WTC11 (cell line): Measurements from ENCODE around the gene PDK3. TPM values are rescaled to one million over a fixed set of nuclear protein-coding genes. Genes with fewer than 3 reads are reported as not detected.
A peak's percentile ranks its signal among the peaks of the same experiment; 100 is the strongest.

Source experiments
- ATAC-seq: fragments of 200-7000 bp; cut with Tn5 transposase; 2 replicates; pipeline ENCODE4 v1.10.0; 2021; ENCODE audit warnings: mild to moderate bottlenecking, moderate library complexity
- CTCF ChIA-PET: fragments of 300-600 bp; sonication (Branson Sonifier 250); formaldehyde crosslinking; loops from one replicate; lab custom pipeline; 2021; ENCODE audit warnings: antibody characterized with exemption; lab: Charles Lee
- POLR2A ChIA-PET: fragments of 350-600 bp; sonication (Branson Sonifier 250); formaldehyde crosslinking; loops from one replicate; lab custom pipeline; 2021; ENCODE audit warnings: antibody characterized with exemption; lab: Charles Lee
- DNase-seq: peaks from one replicate; pipeline ENCODE4 v3.0.0; 2021; ENCODE audit warnings: low spot score
- H3K27ac Mint-ChIP-seq: 2 replicates; pipeline ENCODE4 v1.8.0; 2021; ENCODE audit warnings: mixed read lengths
- H3K27me3 Mint-ChIP-seq: 2 replicates; pipeline ENCODE4 v1.8.0; 2021; ENCODE audit warnings: low read depth, mild to moderate bottlenecking, moderate library complexity, mixed read lengths
- H3K36me3 Mint-ChIP-seq: 2 replicates; pipeline ENCODE4 v1.8.0; 2021; ENCODE audit warnings: mixed read lengths
- H3K4me1 Mint-ChIP-seq: 2 replicates; pipeline ENCODE4 v1.8.0; 2022; ENCODE audit warnings: mixed read lengths
- H3K4me3 Mint-ChIP-seq: 2 replicates; pipeline ENCODE4 v1.8.0; 2021; ENCODE audit warnings: mild to moderate bottlenecking, moderate library complexity, mixed read lengths
- H3K9me3 Mint-ChIP-seq: 2 replicates; pipeline ENCODE4 v1.8.0; 2021; ENCODE audit warnings: mixed read lengths
- ATF1 ChIP-seq: sonication (generic); formaldehyde crosslinking; IDR thresholded peaks from 2 replicates; pipeline ENCODE4 v1.8.1; 2023; ENCODE audit warnings: mild to moderate bottlenecking, moderate library complexity, missing genetic modification reagents
- NFATC4 ChIP-seq: fragments of 250-450 bp; sonication (Bioruptor Pico); IDR thresholded peaks from 2 replicates; pipeline ENCODE4 v1.9.0; 2021; ENCODE audit warnings: mild to moderate bottlenecking
- PRRX2 ChIP-seq: fragments of 250-450 bp; sonication (Bioruptor Pico); IDR thresholded peaks from 2 replicates; pipeline ENCODE4 v1.8.0; 2021; ENCODE audit warnings: mild to moderate bottlenecking
- RELA ChIP-seq: sonication (generic); formaldehyde crosslinking; IDR thresholded peaks from 2 replicates; pipeline ENCODE4 v1.8.1; 2022; ENCODE audit warnings: missing genetic modification reagents, mild to moderate bottlenecking, borderline replicate concordance
- RORB ChIP-seq: fragments of 250-450 bp; sonication (Bioruptor Pico); IDR thresholded peaks from 2 replicates; pipeline ENCODE4 v1.9.0; 2021; ENCODE audit warnings: mild to moderate bottlenecking
- SMAD4 ChIP-seq: sonication (generic); formaldehyde crosslinking; IDR thresholded peaks from 2 replicates; pipeline ENCODE4 v1.8.0; 2022; ENCODE audit warnings: mild to moderate bottlenecking, missing genetic modification reagents
- SOX15 ChIP-seq: fragments of 250-450 bp; sonication (Bioruptor Pico); IDR thresholded peaks from 2 replicates; pipeline ENCODE4 v1.9.0; 2021; ENCODE audit warnings: mild to moderate bottlenecking
- TEAD4 ChIP-seq: sonication (generic); formaldehyde crosslinking; IDR thresholded peaks from 2 replicates; pipeline ENCODE4 v1.8.0; 2022; ENCODE audit warnings: mild to moderate bottlenecking, missing genetic modification reagents
- ZNF121 ChIP-seq: sonication (generic); formaldehyde crosslinking; IDR thresholded peaks from 2 replicates; pipeline ENCODE4 v1.8.0; 2023; ENCODE audit warnings: missing genetic modification reagents
- ZNF138 ChIP-seq: sonication (generic); formaldehyde crosslinking; conservative IDR thresholded peaks from 2 replicates; pipeline ENCODE4 v1.8.1; 2022; ENCODE audit warnings: mild to moderate bottlenecking, moderate library complexity, missing genetic modification reagents
- ZNF263 ChIP-seq: sonication (generic); formaldehyde crosslinking; IDR thresholded peaks from 2 replicates; pipeline ENCODE4 v1.8.1; 2022; ENCODE audit warnings: low read depth, mild to moderate bottlenecking, moderate library complexity, missing genetic modification reagents
- ZNF317 ChIP-seq: sonication (generic); formaldehyde crosslinking; IDR thresholded peaks from 2 replicates; pipeline ENCODE4 v1.8.1; 2023; ENCODE audit warnings: low read depth, mild to moderate bottlenecking, moderate library complexity, missing genetic modification reagents, borderline replicate concordance
- ZNF671 ChIP-seq: fragments of 250-450 bp; sonication (Bioruptor Pico); IDR thresholded peaks from 2 replicates; pipeline ENCODE4 v1.8.0; 2021; ENCODE audit warnings: mild to moderate bottlenecking
- total RNA-seq: library from RNA; stranded (reverse); gene quantifications from 3 replicates; pipeline ENCODE4 v1.2.3, GENCODE V29; 2021
- TF ChIP-seq, protein P1 (sequence below): fragments of 250-450 bp; sonication (Bioruptor Pico); IDR thresholded peaks from 2 replicates; pipeline ENCODE4 v1.9.0; 2021; ENCODE audit warnings: mild to moderate bottlenecking, borderline replicate concordance
- TF ChIP-seq, protein P2 (sequence below): fragments of 250-450 bp; sonication (Bioruptor Pico); IDR thresholded peaks from 2 replicates; pipeline ENCODE4 v1.9.0; 2021; ENCODE audit warnings: mild to moderate bottlenecking
- TF ChIP-seq, protein P3 (sequence below): sonication (generic); formaldehyde crosslinking; IDR thresholded peaks from 2 replicates; pipeline ENCODE4 v1.8.1; 2023; ENCODE audit warnings: mild to moderate bottlenecking, missing genetic modification reagents, moderate library complexity
- TF ChIP-seq, protein P4 (sequence below): sonication (generic); formaldehyde crosslinking; IDR thresholded peaks from 2 replicates; pipeline ENCODE4 v1.8.1; 2022; ENCODE audit warnings: mild to moderate bottlenecking, moderate library complexity, missing genetic modification reagents
- TF ChIP-seq, protein P5 (sequence below): fragments of 250-450 bp; sonication (Bioruptor Pico); IDR thresholded peaks from 2 replicates; pipeline ENCODE4 v1.9.0; 2021; ENCODE audit warnings: mild to moderate bottlenecking
- TF ChIP-seq, protein P6 (sequence below): sonication (generic); formaldehyde crosslinking; conservative IDR thresholded peaks from 2 replicates; pipeline ENCODE4 v1.8.1; 2023; ENCODE audit warnings: mild to moderate bottlenecking, low read depth, missing genetic modification reagents, moderate library complexity

PDK3 gene
- total RNA-seq, 1 experiment from 2014 or later = 34.4 TPM

DNA sequence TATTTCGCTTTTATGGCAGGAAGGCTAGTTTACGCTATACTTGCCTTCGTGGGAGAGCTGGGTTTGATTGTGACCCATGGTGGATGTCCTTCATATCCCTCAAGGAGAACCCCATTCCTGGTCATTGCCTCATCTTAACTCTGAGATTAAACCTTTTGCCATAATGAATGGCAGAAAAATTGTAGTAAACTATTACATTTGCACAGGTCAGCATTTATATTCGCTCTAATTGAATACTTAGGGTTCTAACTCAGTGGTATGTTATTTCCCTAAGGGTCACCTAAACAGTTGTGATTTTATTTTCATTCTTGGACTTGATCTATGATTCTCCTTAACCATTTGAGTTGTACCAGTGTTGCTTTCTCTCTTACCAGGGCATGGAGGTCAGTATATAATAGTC, 13.4 kb downstream of the PDK3 start:
- no peak for ATAC-seq
- H3K36me3 Mint-ChIP-seq = peaks cover 3% of the 10 kb centered on the region; the same call in 1 of the 2 replicates
- peaks cover 13% of the 10 kb centered on the region for H3K9me3 Mint-ChIP-seq
- peaks cover 50% of the 10 kb centered on the region for H3K4me1 Mint-ChIP-seq
- H3K27ac Mint-ChIP-seq = no peak overlapping the region; the same call in 1 of the 2 replicates
- no peak overlapping the region for H3K4me3 Mint-ChIP-seq
- ChIA-PET CTCF (interaction anchor here (1.3 to 1.4 kb wide), 2 partner anchors 82 to 107 kb away, joined by 3 to 5 read pairs; no protein-coding TSS in a partner anchor), POLR2A (no interaction called here)
- DNase-seq = no peak
- TF ChIP-seq, protein P1, sequence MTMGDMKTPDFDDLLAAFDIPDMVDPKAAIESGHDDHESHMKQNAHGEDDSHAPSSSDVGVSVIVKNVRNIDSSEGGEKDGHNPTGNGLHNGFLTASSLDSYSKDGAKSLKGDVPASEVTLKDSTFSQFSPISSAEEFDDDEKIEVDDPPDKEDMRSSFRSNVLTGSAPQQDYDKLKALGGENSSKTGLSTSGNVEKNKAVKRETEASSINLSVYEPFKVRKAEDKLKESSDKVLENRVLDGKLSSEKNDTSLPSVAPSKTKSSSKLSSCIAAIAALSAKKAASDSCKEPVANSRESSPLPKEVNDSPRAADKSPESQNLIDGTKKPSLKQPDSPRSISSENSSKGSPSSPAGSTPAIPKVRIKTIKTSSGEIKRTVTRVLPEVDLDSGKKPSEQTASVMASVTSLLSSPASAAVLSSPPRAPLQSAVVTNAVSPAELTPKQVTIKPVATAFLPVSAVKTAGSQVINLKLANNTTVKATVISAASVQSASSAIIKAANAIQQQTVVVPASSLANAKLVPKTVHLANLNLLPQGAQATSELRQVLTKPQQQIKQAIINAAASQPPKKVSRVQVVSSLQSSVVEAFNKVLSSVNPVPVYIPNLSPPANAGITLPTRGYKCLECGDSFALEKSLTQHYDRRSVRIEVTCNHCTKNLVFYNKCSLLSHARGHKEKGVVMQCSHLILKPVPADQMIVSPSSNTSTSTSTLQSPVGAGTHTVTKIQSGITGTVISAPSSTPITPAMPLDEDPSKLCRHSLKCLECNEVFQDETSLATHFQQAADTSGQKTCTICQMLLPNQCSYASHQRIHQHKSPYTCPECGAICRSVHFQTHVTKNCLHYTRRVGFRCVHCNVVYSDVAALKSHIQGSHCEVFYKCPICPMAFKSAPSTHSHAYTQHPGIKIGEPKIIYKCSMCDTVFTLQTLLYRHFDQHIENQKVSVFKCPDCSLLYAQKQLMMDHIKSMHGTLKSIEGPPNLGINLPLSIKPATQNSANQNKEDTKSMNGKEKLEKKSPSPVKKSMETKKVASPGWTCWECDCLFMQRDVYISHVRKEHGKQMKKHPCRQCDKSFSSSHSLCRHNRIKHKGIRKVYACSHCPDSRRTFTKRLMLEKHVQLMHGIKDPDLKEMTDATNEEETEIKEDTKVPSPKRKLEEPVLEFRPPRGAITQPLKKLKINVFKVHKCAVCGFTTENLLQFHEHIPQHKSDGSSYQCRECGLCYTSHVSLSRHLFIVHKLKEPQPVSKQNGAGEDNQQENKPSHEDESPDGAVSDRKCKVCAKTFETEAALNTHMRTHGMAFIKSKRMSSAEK (CRISPR knock-in tag) = no peak
- TF ChIP-seq, protein P2, sequence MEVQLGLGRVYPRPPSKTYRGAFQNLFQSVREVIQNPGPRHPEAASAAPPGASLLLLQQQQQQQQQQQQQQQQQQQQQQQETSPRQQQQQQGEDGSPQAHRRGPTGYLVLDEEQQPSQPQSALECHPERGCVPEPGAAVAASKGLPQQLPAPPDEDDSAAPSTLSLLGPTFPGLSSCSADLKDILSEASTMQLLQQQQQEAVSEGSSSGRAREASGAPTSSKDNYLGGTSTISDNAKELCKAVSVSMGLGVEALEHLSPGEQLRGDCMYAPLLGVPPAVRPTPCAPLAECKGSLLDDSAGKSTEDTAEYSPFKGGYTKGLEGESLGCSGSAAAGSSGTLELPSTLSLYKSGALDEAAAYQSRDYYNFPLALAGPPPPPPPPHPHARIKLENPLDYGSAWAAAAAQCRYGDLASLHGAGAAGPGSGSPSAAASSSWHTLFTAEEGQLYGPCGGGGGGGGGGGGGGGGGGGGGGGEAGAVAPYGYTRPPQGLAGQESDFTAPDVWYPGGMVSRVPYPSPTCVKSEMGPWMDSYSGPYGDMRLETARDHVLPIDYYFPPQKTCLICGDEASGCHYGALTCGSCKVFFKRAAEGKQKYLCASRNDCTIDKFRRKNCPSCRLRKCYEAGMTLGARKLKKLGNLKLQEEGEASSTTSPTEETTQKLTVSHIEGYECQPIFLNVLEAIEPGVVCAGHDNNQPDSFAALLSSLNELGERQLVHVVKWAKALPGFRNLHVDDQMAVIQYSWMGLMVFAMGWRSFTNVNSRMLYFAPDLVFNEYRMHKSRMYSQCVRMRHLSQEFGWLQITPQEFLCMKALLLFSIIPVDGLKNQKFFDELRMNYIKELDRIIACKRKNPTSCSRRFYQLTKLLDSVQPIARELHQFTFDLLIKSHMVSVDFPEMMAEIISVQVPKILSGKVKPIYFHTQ = no peak
- TF ChIP-seq ZNF121 (CRISPR knock-in tag) (no peak), NFATC4 (no peak), PRRX2 (CRISPR knock-in tag) (no peak), RORB (CRISPR knock-in tag) (no peak), ZNF671 (CRISPR knock-in tag) (no peak)
- TF ChIP-seq, protein P3, sequence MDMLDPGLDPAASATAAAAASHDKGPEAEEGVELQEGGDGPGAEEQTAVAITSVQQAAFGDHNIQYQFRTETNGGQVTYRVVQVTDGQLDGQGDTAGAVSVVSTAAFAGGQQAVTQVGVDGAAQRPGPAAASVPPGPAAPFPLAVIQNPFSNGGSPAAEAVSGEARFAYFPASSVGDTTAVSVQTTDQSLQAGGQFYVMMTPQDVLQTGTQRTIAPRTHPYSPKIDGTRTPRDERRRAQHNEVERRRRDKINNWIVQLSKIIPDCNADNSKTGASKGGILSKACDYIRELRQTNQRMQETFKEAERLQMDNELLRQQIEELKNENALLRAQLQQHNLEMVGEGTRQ (CRISPR knock-in tag) = no peak
- no peaks in the 10 kb centered on the region for H3K27me3 Mint-ChIP-seq

DNA sequence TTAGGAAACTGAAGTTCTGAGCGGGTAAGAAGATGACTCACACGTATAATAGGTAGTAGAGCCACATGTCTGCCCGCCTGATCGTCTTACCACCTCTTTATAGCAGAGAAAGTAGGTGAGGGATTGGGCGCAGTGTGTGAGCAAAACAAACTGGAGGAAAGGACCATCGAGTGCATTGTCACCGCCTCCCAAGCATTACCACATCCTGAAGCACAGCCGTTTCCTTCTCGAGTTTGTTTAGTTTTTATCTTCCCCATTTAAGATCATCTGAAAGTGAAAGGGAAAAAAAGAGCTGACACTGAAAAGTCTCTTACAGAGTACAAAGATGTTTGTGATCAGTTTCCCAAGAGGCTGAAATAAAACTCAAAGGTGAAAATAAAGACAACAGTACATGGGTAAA, 14.8 kb downstream of the PDK3 start:
- no peak overlapping the region for H3K4me3 Mint-ChIP-seq
- H3K27me3 Mint-ChIP-seq = no peaks in the 10 kb centered on the region
- TF ChIP-seq SMAD4 (no peak), TEAD4 (CRISPR knock-in tag) (no peak), ATF1 (CRISPR knock-in tag) (no peak), SOX15 (CRISPR knock-in tag) (no peak)
- TF ChIP-seq, protein P4, sequence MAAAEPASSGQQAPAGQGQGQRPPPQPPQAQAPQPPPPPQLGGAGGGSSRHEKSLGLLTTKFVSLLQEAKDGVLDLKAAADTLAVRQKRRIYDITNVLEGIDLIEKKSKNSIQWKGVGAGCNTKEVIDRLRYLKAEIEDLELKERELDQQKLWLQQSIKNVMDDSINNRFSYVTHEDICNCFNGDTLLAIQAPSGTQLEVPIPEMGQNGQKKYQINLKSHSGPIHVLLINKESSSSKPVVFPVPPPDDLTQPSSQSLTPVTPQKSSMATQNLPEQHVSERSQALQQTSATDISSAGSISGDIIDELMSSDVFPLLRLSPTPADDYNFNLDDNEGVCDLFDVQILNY (CRISPR knock-in tag) = no peak
- no peak overlapping the region; the same call in 1 of the 2 replicates for H3K27ac Mint-ChIP-seq
- POLR2A ChIA-PET = no interaction called here
- CTCF ChIA-PET = no interaction called here
- H3K36me3 Mint-ChIP-seq = peaks cover 3% of the 10 kb centered on the region; the same call in 1 of the 2 replicates
- H3K4me1 Mint-ChIP-seq = peaks cover 42% of the 10 kb centered on the region
- peaks cover 13% of the 10 kb centered on the region for H3K9me3 Mint-ChIP-seq
- ATAC-seq = peak; percentile 32; the same call in 1 of the 2 replicates
- no peak for DNase-seq

DNA sequence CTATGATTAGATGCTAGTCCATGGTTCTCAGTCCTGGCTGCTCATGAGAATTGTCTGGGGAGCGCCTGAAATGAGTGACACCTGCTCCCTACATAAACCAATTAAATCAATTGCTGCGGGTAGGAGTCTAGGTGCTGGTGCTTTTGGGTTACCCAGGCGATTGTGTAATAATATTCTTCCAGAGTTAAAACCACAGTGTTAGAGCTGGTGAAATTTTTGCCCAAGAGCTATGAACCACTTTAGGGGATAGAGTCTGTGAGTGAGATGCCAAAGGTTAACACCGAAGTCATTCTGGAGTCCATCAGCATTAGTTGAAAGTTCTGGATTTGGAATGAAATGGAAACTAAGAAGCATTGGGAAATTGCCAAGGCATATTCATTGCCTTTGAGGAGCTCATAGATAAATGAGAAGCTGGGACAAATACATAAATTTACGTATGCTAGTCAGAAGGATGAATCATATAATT, 15.3 kb downstream of the PDK3 start:
- Mint-ChIP-seq H3K27me3 (no peaks in the 10 kb centered on the region), H3K27ac (no peak overlapping the region), H3K4me3 (no peak overlapping the region), H3K9me3 (peaks cover 13% of the 10 kb centered on the region), H3K36me3 (peaks cover 3% of the 10 kb centered on the region; the same call in 1 of the 2 replicates), H3K4me1 (peaks cover 38% of the 10 kb centered on the region)
- ChIA-PET POLR2A (no interaction called here), CTCF (no interaction called here)
- DNase-seq (no peak), ATAC-seq (no peak)
- TF ChIP-seq ZNF671 (CRISPR knock-in tag) (no peak), ZNF138 (no peak), TEAD4 (CRISPR knock-in tag) (no peak), ZNF263 (CRISPR knock-in tag) (no peak), SMAD4 (no peak), ZNF317 (CRISPR knock-in tag) (no peak), RELA (no peak)
- TF ChIP-seq, protein P3 (CRISPR knock-in tag) = no peak
- TF ChIP-seq, protein P5, sequence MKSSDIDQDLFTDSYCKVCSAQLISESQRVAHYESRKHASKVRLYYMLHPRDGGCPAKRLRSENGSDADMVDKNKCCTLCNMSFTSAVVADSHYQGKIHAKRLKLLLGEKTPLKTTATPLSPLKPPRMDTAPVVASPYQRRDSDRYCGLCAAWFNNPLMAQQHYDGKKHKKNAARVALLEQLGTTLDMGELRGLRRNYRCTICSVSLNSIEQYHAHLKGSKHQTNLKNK (CRISPR knock-in tag) = no peak
- TF ChIP-seq, protein P6, sequence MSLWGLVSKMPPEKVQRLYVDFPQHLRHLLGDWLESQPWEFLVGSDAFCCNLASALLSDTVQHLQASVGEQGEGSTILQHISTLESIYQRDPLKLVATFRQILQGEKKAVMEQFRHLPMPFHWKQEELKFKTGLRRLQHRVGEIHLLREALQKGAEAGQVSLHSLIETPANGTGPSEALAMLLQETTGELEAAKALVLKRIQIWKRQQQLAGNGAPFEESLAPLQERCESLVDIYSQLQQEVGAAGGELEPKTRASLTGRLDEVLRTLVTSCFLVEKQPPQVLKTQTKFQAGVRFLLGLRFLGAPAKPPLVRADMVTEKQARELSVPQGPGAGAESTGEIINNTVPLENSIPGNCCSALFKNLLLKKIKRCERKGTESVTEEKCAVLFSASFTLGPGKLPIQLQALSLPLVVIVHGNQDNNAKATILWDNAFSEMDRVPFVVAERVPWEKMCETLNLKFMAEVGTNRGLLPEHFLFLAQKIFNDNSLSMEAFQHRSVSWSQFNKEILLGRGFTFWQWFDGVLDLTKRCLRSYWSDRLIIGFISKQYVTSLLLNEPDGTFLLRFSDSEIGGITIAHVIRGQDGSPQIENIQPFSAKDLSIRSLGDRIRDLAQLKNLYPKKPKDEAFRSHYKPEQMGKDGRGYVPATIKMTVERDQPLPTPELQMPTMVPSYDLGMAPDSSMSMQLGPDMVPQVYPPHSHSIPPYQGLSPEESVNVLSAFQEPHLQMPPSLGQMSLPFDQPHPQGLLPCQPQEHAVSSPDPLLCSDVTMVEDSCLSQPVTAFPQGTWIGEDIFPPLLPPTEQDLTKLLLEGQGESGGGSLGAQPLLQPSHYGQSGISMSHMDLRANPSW = no peak
